GM18907 (cell line): Measurements from ENCODE around the gene AP1G1.
"Not testable (repeated sequence)": the region's sequence is repeated elsewhere in the genome, so short reads cannot be mapped to it uniquely, and the experiment has no call there.

Source experiments
- ATAC-seq: cut with Tn5 transposase; IDR thresholded peaks from one replicate; pipeline ENCODE4 v1.9.1; 2021; ENCODE audit warnings: mild to moderate bottlenecking, moderate library complexity; ENCODE audit not compliant: unreplicated experiment

Gene AP1G1

DNA sequence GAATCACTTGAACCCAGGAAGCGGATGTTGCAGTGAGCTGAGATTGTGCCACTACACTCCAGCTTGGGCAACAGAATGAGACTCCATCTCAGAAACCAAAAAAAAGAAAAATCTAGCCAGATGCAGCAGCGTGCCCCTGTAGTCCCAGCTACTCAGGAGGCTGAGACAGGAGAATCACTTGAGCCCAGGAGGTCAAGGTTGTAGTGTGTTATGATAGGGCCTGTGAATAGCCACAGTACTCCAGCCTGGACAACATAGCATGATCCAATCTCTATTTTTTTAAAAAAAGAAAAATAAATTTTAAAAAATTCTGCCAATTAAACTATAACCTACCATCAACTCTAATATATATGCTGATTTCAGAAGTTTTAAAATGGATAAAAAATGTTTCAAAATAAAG lies 99.9 kb downstream of the AP1G1 start:
- no peak for ATAC-seq

DNA sequence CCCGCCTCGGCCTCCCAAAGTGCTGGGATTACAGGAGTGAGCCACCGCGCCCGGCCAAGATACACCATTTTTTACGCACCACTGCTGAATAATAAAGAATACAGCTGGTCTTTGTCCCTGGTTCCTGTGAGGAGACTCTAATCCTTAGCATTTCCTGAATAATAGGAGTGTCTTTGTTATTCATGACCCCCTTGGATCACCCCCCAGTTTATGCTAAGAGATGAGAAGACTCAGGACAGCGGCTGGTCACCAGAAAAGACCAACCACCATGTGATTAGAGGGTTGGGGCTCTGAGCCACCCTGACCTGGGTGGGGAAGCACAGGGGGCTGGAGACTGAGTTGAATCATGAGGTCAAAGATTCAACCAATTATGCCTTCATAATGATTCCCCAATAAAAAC lies 101.4 kb downstream of the AP1G1 start:
- no peak for ATAC-seq

DNA sequence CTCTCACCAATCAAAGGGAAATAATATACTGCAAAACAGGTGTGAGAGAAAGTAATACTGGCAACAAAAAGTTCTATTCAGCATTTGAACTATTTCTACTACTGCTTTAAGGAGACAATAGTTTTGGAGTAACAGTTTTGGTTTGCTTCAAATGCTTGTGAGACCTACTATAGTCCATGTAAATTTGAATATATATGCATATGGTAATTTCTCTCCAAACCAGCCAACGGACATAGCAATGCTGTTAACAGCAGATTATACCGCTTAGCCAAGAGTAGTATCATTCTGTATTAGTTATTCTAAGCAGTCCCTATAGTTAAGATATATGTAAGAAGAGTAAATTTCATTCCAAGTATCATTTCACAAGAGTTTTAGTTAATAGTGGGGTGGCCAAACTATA lies 102.6 kb downstream of the AP1G1 start:
- no peak for ATAC-seq

DNA sequence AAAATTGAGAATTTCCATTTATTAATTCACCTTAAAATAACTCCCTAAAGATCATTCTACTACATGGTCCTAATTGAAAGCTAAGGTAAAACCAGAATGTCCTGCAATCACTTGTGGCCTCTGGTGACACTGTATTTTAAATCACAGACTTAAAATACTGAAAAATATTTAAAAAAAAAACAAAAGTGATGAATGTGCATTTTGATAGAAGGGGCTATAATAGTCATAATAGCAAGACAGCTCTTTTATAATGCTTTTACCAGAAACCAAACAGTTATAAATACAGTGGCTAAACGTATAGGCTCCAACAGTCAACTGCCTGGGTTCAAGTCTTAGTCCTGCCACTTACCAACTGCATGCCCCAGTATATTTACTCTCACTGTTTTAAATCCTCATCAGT lies 105.3 kb downstream of the AP1G1 start:
- no peak for ATAC-seq

DNA sequence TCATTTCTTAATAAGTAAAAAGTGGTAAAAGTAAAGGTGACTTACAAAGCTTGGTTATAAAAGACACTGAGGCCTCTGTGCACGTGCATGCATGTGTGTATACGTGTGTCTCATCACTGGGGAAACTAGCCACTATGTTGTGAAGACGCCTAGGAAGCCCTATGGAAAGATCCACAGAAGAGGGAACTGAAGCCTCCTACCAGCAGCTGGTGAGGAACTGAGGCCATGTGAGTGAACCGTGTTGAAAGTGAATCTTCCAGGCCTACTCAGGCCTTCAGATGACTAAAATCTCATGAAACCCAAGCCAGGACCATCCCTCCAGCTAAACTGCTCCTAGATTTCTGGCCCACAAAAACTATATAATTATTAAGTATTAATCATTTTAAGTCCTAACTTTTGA lies 107.8 kb downstream of the AP1G1 start:
- no peak for ATAC-seq

DNA sequence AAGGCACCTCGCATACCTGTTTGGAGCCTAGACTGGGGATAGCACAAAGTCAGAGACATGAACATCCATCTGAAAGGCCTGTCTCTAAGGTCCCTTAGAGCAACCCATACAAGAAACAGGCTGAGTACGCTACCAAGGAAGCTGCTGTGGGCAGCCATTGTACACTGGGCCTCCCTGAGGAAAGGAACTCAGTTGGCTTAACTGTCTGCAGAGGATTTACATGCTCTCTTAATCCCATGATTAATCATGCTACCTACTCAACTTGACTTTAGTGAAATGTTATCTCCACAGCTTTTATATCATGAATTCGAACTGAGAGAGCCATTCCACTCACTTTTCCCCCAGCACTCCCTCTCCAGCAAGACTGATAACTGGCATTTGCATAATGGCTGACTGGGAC lies 110.1 kb downstream of the AP1G1 start:
- ATAC-seq: no peak

DNA sequence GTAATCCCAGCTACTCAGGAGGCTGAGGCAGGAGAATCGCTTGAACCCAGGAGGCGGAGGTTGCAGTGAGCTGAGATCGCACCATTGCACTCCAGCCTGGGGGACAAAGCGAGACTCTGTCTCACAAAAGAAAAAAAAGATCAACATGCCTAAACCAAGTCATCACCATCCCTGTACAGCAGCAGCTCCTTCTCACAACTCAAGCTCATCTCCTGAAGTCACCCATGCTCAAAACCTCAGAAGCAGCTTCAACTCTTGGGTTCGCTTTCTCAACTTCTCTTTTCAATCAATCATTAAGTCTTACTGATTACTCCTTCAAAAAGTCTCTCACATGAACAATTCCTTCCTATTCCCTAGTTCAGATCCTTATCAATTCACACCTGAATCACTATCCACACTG lies 115.5 kb downstream of the AP1G1 start:
- ATAC-seq: no peak

DNA sequence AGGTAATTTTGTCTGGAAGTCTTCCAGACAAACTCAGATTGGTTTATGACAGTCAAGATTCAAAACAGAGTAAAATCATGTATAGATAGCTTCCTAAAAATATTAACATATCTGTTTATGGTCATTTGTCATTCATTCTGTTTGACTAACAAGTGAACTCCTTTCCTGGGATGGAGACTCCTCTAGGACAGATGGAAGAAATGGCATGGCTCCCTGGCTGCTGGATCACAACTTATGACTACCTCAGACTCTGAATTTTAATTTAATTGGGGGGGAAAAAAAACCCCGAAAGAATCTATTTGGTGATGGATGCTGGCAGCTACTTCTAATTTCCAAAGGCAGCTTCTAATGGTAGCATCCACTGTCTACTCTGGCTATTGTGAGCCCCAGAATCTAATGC lies 118.7 kb downstream of the AP1G1 start:
- ATAC-seq: no peak

DNA sequence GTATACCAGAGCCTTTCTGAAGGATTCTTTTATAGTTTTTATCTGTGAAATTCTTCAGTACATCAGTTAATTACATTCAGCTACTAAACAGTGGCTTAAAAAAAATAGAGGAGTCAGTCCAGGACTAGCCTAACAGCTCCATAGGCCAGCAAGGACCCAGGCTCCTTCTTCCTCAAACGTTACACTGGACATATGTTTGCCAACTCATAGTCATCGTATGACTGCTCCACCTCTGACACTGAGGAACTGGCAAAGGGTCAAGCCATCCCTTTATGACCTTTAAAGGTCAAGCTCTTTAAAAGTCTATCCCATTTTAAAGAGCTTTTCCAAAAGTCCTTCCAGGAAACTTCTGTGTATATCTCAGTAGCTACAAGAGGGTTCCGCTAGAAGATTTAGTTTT lies 120.8 kb downstream of the AP1G1 start:
- no peak for ATAC-seq

DNA sequence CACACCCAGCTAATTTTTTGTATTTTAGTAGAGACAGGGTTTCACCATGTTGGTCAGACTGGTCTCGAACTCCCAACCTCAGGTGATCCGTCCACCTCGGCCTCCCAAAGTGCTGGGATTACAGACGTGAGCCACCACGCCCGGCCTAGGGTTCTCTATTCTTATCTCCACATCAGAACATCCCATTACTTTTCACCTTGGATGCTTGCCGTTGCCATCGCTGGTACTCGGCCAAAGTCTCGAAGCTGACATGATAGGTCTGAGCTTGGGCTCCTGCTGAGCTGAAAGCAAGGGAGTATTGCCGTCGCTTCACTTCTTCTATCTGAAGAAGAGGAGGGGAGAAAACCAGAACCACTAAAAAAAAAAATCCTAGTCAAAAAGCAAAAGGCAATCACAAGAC lies 124.4 kb downstream of the AP1G1 start:
- ATAC-seq: not testable (repeated sequence)

DNA sequence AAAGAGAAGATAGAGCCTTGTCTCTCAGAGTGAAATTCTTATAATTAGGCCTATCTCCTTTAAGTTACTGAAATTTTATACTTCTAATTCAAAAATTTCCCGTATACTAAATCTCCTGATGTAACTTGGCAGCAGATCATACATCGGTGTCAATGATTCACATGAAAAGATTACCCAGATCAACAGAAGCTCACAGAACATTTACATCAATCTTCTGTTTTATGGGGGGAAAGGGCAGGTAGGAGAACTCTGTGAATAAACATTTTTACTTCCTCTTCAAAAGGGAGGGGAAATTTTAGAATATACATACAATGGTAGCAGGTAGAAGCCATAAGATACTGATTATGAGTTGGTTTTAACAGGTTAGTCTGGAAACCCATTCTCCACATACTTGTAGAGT lies 127.3 kb downstream of the AP1G1 start:
- ATAC-seq: no peak
